Activated effector memory CD4-positive, alpha-beta T cell treated with Interleukin-2 at 50 U/mL for 16 hours (primary cell): ENCODE data around the gene VDAC2.

Experiments
- DNase-seq: peaks from one replicate; pipeline ENCODE4 v3.0.0-alpha.2; 2020

Gene VDAC2

GRCh38 chr10:75254739-75255138 is 44.1 kb downstream of the VDAC2 start:
- DNase-seq = no peak

- no peak for DNase-seq
Measured at GRCh38 chr10:75260990-75261389, 50.4 kb downstream of the VDAC2 start.

GRCh38 chr10:75261813-75262705 is 51.5 kb downstream of the VDAC2 start:
- no peak for DNase-seq

GRCh38 chr10:75263806-75264205 is 53.2 kb downstream of the VDAC2 start:
- DNase-seq = no peak

GRCh38 chr10:75265856-75266255 is 55.3 kb downstream of the VDAC2 start:
- no peak for DNase-seq

GRCh38 chr10:75266945-75267344 is 56.3 kb downstream of the VDAC2 start:
- no peak for DNase-seq

GRCh38 chr10:75269605-75270004 is 59.0 kb downstream of the VDAC2 start:
- no peak for DNase-seq

- DNase-seq = no peak
Measured at GRCh38 chr10:75272094-75272493, 61.5 kb downstream of the VDAC2 start.

- DNase-seq = no peak
Measured at GRCh38 chr10:75272896-75273295, 62.3 kb downstream of the VDAC2 start.

GRCh38 chr10:75276069-75276872 is 65.7 kb downstream of the VDAC2 start:
- no peak for DNase-seq

- no peak for DNase-seq
Measured at GRCh38 chr10:75280236-75280635, 69.6 kb downstream of the VDAC2 start.
